Activated CD8-positive, alpha-beta memory T cell treated with anti-CD3 and anti-CD28 coated beads for 48 hours (primary cell): ENCODE results near the gene SLC19A1.

Source experiments
- DNase-seq, 3 experiments: peaks; one replicate each; pipeline ENCODE4 v3.0.0-alpha.2; 2020; ENCODE audit warnings: low read depth in 2 of 3, low spot score in 2 of 3

Gene SLC19A1

GRCh38 chr21:45480701-45481500 lies 61.3 kb downstream of the SLC19A1 start:
- no peak for DNase-seq

DNA sequence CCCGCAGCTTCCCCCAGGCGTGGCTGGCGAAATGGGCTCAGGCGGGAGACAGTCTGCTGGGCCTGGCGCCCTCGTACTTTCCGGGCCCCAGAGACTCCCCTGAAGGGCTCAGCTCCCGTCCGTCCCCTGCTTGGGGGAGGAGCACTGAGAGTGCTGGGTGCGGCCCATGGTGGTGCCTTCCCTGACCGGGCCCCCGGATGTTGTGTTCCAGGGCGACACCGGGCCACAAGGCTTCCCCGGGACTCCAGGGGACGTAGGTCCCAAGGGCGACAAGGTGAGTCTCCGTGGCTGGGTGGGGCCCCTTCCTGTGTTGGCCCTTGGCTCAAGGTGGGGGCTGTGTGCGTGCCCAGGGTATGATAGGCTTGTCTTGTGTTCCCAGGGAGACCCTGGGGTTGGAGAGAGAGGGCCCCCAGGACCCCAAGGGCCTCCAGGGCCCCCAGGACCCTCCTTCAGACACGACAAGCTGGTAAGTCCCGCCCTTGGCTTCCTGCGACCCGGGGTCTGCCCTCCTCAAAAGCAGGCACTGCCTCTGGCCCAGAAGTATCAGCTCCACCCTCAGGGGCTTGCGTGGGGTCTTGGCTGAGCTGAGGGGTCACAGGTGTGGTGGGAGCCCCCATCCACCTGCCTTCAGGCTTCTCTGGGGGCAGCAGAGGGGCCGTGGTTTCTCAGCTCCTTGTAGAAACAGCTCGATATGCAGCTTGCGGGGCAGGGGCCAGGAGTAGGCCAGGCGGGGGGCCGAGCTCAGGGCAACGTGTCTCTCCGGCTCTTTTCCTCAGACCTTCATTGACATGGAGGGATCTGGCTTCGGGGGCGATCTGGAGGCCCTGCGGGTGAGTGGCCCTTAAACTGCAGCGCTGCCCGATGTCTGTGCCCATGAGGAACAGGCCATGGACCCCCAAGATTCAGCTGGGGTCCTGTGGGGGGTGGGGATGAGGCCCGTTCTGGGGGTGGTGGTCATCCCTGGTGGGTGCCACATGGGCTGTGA lies 62.3 kb downstream of the SLC19A1 start:
- DNase-seq, result no peak

GRCh38 chr21:45478816-45479669 lies 63.2 kb downstream of the SLC19A1 start:
- no peak for DNase-seq

DNA sequence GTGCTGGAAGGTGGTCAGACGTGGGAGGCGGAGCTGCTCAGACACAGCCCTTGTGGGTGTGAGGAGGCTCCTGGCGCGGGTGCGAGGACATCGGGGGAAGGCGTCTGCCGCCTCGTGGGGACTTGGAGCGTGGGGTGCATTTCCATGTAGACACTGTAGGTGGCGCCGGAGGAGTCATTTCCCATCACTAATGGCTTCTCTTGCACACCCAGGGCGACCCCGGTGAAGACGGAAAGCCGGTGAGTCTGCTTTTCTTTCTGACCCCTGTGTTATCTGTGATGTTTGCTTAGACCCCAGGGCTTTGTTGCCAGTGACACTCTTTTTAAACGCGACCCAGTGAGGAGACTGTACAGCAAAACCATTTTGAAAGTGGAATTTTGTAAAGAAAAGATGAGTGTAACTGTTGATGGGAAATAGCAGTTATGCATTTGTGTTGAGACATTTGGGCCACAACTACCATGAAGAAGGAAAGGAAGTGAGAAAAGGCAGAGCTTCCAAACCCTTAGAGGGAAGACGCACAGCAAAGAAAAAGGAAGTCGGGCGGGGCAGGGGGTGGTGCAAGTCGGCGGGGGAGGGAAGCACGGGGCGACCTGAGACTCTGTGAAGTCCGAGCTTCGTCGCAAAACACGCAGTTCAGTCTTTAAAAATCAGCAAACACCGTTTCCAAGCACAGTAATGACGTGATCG lies 64.0 kb downstream of the SLC19A1 start:
- peak; percentile 43 to 60 (median 54) for DNase-seq

DNA sequence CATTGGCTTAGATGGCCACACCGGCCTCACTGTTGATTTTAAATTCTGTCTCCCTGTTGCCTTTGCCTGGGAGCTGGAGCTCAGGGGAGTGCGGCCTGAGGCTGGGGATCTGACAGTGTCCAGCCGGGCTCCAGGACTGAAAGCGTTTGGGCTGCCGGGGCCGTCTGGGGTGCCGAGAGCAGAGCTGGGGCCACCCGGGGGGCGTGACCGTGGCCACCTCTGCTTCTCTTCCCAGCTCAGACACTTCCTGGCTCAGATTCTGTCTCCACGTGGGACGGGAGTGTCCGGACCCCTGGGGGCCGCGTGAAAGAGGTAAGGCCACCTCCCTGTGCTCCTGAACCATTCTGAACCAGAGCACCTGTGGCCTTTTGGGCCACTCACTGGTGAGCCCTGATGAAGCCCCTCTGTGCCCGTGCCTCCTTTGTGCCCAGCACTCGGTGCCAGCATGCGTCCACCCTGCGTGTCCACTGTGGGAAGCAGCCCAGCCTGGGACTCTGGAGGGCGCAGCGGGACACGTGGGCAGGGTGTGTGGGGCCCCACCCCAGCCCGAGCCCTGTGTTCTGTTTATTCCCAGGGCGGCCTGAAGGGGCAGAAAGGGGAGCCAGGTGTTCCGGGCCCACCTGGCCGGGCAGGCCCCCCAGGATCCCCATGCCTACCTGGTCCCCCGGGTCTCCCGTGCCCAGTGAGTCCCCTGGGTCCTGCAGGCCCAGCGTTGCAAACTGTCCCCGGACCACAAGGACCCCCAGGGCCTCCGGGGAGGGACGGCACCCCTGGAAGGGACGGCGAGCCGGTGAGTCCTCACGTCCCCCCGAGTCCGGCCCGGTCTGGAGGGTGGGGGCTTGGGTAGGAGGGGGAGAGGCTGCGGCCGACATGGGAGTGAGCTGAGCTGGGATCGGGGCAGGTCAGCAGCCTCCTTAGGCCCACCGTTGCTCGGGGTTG lies 64.8 kb downstream of the SLC19A1 start:
- DNase-seq, result no peak

DNA sequence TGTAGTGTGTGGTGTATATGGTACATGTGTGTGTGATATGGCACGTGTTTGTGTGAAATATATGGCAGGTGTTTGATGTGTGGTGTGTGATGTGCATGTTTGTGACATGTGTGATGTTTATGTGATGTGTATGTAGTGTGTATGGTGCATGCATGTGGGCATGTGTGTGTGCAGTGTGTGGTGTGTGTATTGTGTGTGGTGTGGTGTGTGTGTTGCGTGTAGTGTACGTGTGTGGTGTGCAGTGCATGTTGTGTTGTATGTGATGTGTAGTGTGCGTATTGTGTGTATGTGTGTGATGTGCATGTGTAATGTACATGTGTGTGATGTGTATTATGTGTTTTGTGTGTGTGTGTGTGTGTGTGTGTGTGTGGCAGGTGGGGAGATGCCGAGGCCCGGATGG lies 65.7 kb downstream of the SLC19A1 start:
- no peak for DNase-seq

GRCh38 chr21:45475797-45476570 lies 66.3 kb downstream of the SLC19A1 start:
- DNase-seq, result no peak

- DNase-seq, result no peak
These were observed 67.1 kb downstream of the SLC19A1 start for GRCh38 chr21:45475004-45475685.

DNA sequence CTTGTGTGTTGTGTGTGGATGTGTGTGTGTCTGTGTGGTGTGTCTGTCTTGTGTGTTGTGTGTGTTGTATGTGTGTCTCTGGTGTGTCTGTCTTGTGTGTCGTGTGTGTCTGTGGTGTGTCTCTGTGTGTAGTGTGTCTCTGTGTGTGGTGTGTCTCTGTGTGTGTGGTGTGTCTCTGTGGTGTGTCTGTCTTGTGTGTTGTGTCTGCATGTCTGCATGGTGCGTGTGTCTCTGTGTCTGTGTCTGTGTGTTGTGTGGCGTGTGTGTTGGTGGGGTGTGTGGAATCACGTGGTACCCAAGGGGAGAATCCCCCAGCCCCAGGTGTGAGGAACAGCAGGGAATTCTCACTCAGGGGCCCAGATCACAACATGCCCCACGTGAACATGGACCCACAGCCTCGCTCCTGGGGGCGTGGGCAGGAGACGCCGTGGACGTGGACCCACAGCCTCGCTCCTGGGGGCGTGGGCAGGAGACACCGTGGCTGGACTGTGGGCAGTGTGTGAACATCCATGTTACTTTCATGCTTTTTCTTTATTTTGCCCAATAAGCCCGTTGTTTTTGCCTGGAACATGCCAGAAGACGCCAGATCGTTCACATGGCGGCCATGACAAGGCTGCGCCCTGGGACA lies 67.8 kb downstream of the SLC19A1 start:
- DNase-seq, result no peak

- no peak for DNase-seq
These were observed 68.5 kb downstream of the SLC19A1 start for GRCh38 chr21:45473496-45474322.

DNA sequence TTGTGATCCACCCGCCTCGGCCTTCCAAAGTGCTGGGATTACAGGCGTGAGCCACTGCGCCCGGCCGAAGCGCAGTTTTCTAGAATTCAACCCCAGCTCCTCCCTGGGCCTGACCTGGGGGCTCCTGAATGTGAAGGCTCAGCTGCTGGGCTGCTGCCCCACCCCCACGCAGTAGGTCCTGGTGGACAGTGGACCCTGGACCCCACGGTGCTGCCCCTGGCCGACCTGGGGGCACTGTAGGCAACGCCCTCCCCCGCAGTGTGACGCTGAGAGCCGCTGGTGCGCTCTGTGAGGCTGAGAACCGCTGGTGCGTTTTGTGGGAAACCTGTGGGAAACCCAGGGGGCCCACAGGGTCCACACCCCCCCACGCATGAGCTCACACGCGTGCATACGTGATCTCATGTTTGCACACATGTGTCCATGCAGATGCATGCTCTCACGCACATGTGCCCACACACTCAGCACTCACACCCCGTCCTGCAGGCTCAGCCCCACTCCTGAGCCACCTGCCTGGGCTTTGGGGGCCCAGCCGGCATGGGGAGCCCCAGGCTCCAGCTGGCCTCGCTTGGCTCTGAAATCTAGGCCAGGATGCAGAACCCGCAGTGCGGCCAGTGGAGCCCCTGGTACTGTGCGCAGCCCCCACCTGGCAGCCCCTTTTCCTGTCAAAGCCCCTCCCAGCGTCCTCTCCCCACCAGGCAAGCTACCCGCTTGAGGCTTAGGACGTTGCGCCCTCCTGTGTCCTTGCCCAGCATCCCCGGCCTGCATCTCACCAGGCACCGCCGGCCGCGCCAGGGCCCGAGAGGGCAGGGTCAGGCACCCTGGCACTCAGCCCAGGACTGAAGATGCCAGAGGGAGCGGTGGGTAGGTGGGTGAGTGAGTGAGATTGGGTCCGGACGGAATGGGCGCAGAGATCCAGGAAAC lies 69.5 kb downstream of the SLC19A1 start:
- no peak for DNase-seq

GRCh38 chr21:45471525-45472221 lies 70.6 kb downstream of the SLC19A1 start:
- no peak for DNase-seq

DNA sequence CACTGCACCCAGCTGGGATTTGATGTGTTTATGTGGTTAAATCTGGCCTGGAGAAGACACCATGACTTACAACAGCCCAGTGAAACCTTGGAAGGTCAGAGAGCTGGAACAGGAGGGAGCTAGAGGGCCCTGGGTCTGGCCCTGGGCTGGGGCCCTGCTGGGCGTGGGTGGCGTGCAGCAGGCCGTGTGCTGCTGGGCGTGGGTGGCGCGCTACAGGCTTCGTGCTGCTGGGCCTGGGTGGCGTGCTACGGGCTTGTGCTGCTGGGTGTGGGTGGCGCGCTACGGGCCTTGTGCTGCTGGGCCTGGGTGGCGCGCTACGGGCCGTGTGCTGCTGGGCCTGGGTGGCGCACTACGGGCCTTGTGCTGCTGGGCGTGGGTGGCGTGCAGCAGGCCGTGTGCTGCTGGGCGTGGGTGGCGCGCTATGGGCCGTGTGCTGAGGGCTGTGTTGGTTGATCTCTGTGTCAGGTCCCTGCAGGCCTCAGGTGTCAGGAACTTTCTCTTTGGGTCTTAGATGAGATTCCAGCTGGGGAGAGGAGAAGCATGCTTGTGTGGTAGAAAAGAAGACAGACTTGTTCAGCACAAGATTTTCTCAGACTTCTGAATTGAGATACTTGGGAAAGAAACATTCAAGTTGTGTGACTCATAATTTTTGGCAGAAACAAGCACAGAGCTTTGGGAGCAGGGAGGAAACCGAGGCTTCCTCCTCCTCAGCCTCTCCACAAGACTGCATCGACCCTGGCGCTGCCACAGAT lies 71.3 kb downstream of the SLC19A1 start:
- DNase-seq, result no peak

- no peak for DNase-seq
These were observed 72.1 kb downstream of the SLC19A1 start for GRCh38 chr21:45470087-45470515.
